DOHH2 (cell line): ENCODE measurements around the gene MUTYH.

Experiments used
- CTCF ChIP-seq: fragments of 200-600 bp; sonication (generic); IDR thresholded peaks from one replicate; pipeline ENCODE4 v1.5.1; 2014; ENCODE audit warnings: antibody characterized with exemption, mild to moderate bottlenecking, low read depth, low read length; ENCODE audit not compliant: poor library complexity, severe bottlenecking
- EZH2phosphoT487 ChIP-seq: fragments of 200-600 bp; sonication (generic); IDR thresholded peaks from 2 replicates; pipeline ENCODE4 v1.6.1; 2017; ENCODE audit warnings: borderline replicate concordance, mild to moderate bottlenecking, antibody characterized with exemption, low read length, moderate library complexity, mixed read lengths

DNA sequence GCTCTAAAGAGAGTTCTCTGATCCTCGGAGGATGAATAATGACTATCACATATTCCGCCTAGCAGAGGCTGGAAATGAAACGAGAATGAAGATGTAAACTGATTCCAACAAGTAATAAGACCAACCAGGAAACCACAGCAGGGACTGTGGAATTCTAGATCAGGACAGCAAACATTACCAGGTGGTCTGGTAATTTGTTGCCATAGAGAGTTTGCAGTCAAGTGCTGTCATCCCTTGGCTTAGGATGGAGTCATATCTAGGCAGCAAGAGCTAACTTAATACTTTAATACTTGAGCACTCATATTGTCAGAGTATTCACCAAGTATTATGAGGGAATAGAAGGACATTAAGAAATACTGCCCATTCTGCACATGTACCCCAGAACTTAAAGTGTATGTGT lies 45.1 kb upstream of the MUTYH start:
- TF ChIP-seq CTCF (no peak), EZH2phosphoT487 (no peak)
